HCT116 (cell line): ENCODE measurements around the gene MICAL1. TPM values are rescaled to one million over a fixed set of nuclear protein-coding genes. Genes with fewer than 3 reads are reported as not detected.

Experiments
- ATAC-seq: fragments of 200-7000 bp; cut with Tn5 transposase; 2 replicates; pipeline ENCODE4 v1.9.1; 2020; ENCODE audit warnings: mild to moderate bottlenecking, moderate library complexity
- BruUV-seq: library from RNA; stranded (reverse); fragments of 400-500 nt; replicated peaks from 2 replicates; lab custom pipeline; 2021; lab: Mats Ljungman, UMichigan
- CTCF ChIA-PET: fragments of 300-600 bp; sonication (Branson Sonifier 250); formaldehyde crosslinking; loops from one replicate; lab custom pipeline; 2021; ENCODE audit warnings: antibody characterized with exemption; lab: Charles Lee
- POLR2A ChIA-PET: fragments of 300-600, 350-600 bp; sonication (Branson Sonifier 250); formaldehyde crosslinking; loops from one replicate; lab custom pipeline; 2021; ENCODE audit warnings: antibody characterized with exemption; lab: Charles Lee
- RAD21 ChIA-PET, 2 experiments: fragments of 300-600 bp; sonication (Branson Sonifier 250); formaldehyde crosslinking; loops; one replicate each; lab custom pipeline; 2023; ENCODE audit warnings: low total read pairs in 2 of 2; ENCODE audit not compliant: uncharacterized antibody in 2 of 2, unreplicated experiment in 2 of 2, low non-redundant PET in 1 of 2; lab: Charles Lee
- DNase-seq: peaks from one replicate; pipeline ENCODE4 v3.0.0-alpha.2; 2010; ENCODE audit warnings: low read depth, low spot score
- H2AFZ ChIP-seq: fragments of 200-600 bp; shearing (Covaris generic), sonication (generic); 2 replicates; pipeline ENCODE4 v1.6.1; 2017; ENCODE audit warnings: low read depth, mixed run types, mixed read lengths, antibody characterized with exemption, low read length; ENCODE audit not compliant: poor library complexity, severe bottlenecking
- H3K27ac ChIP-seq: 2 replicates; pipeline ENCODE4 v1.5.1; 2012; ENCODE audit warnings: low read depth, low read length
- H3K27me3 ChIP-seq: fragments of 200-600 bp; sonication (generic); 2 replicates; pipeline ENCODE4 v1.6.1; 2016; ENCODE audit warnings: mixed run types, low read length, mixed read lengths; ENCODE audit not compliant: insufficient read depth
- H3K36me3 ChIP-seq, 2 experiments: fragments of 200-500 bp in 1 of 2; fragments of 200-600 bp in 1 of 2; sonication (Bioruptor generic) in 1 of 2; sonication (generic) in 1 of 2; 2 replicates each; pipeline versions ENCODE4 v1.5.1 to v1.6.1; 2014 to 2016; ENCODE audit warnings: low read length in 2 of 2, inconsistent platforms in 1 of 2, mixed read lengths in 1 of 2, mixed run types in 1 of 2; ENCODE audit not compliant: insufficient read depth in 2 of 2, control insufficient read depth in 1 of 2
- H3K4me1 ChIP-seq, 2 experiments: fragments of 200-600 bp in 1 of 2; sonication (generic) in 1 of 2; 2 replicates each; pipeline versions ENCODE4 v1.5.1 to v1.6.1; 2012 to 2017; ENCODE audit warnings: low read length in 2 of 2, inconsistent platforms in 1 of 2, mild to moderate bottlenecking in 1 of 2, mixed read lengths in 1 of 2, mixed run types in 1 of 2, moderate library complexity in 1 of 2; ENCODE audit not compliant: insufficient read depth in 2 of 2, control insufficient read depth in 1 of 2
- H3K4me2 ChIP-seq: fragments of 200-600 bp; sonication (generic); 2 replicates; pipeline ENCODE4 v1.6.1; 2017; ENCODE audit warnings: mixed run types, low read length, mixed read lengths
- H3K4me3 ChIP-seq, 2 experiments: fragments of 200-600 bp in 1 of 2; sonication (generic) in 1 of 2; replicated peaks in 1 of 2; 2 replicates each; pipeline ENCODE4 v1.5.1; 2011 to 2016; ENCODE audit warnings: low read length in 2 of 2, control low read depth in 1 of 2, low read depth in 1 of 2, mild to moderate bottlenecking in 1 of 2, mixed read lengths in 1 of 2, mixed run types in 1 of 2
- H3K79me2 ChIP-seq: fragments of 200-600 bp; sonication (generic); 2 replicates; pipeline ENCODE4 v1.6.1; 2017; ENCODE audit warnings: mild to moderate bottlenecking, mixed run types, low read length, moderate library complexity, mixed read lengths; ENCODE audit not compliant: insufficient read depth
- H3K9ac ChIP-seq: fragments of 200-600 bp; sonication (generic); 2 replicates; pipeline ENCODE4 v1.6.1; 2016; ENCODE audit warnings: low read length, mixed read lengths
- H3K9me2 ChIP-seq: fragments of 200-600 bp; sonication (generic), shearing (Covaris generic); 2 replicates; pipeline ENCODE4 v1.6.1; 2017; ENCODE audit warnings: mixed run types, mild to moderate bottlenecking, moderate library complexity; ENCODE audit not compliant: insufficient read depth
- H3K9me3 ChIP-seq, 2 experiments: fragments of 200-500 bp in 1 of 2; fragments of 200-600 bp in 1 of 2; sonication (Bioruptor generic) in 1 of 2; sonication (generic) in 1 of 2; 2 replicates each; pipeline ENCODE4 v1.6.1; 2014 to 2017; ENCODE audit warnings: low read length in 2 of 2, mixed read lengths in 2 of 2, inconsistent platforms in 1 of 2, low read depth in 1 of 2, mild to moderate bottlenecking in 1 of 2, mixed run types in 1 of 2, moderate library complexity in 1 of 2; ENCODE audit not compliant: control insufficient read depth in 1 of 2, insufficient read depth in 1 of 2
- H4K20me1 ChIP-seq: fragments of 200-600 bp; sonication (generic), shearing (Covaris generic); 2 replicates; pipeline ENCODE4 v1.6.1; 2017; ENCODE audit warnings: mixed run types, mild to moderate bottlenecking, moderate library complexity; ENCODE audit not compliant: insufficient read depth
- CBX3 ChIP-seq: IDR thresholded peaks from 2 replicates; pipeline ENCODE4 v1.6.1; 2012; ENCODE audit warnings: low read depth
- EGR1 ChIP-seq: IDR thresholded peaks from 2 replicates; pipeline ENCODE4 v1.6.1; 2012; ENCODE audit warnings: low read depth
- ELF1 ChIP-seq: IDR thresholded peaks from 2 replicates; pipeline ENCODE4 v1.6.1; 2012; ENCODE audit warnings: low read depth, borderline replicate concordance
- EZH2 ChIP-seq: fragments of 200-600 bp; sonication (generic); IDR thresholded peaks from 2 replicates; pipeline ENCODE4 v1.6.1; 2017; ENCODE audit warnings: antibody characterized with exemption, mixed run types
- JUND ChIP-seq: IDR thresholded peaks from 2 replicates; pipeline ENCODE4 v1.6.1; 2012
- RAD21 ChIP-seq: IDR thresholded peaks from 2 replicates; pipeline ENCODE4 v1.6.1; 2012; ENCODE audit warnings: low read depth, mild to moderate bottlenecking
- SIN3A ChIP-seq: IDR thresholded peaks from 2 replicates; pipeline ENCODE4 v1.6.1; 2012; ENCODE audit warnings: low read depth
- SP1 ChIP-seq: IDR thresholded peaks from 2 replicates; pipeline ENCODE4 v1.6.1; 2012; ENCODE audit warnings: low read depth
- YY1 ChIP-seq: IDR thresholded peaks from 2 replicates; pipeline ENCODE4 v1.6.1; 2011; ENCODE audit warnings: low read length, low read depth, moderate library complexity, mild to moderate bottlenecking; ENCODE audit not compliant: insufficient replicate concordance; ENCODE audit errors: extremely low read depth
- ZFX ChIP-seq: fragments of 450-650 bp; IDR thresholded peaks from 2 replicates; pipeline ENCODE4 v1.6.1; 2017
- ZNF274 ChIP-seq: fragments of 200-500 bp; sonication (Bioruptor generic); IDR thresholded peaks from 2 replicates; pipeline ENCODE4 v1.6.1; 2014; ENCODE audit warnings: mild to moderate bottlenecking, low read depth, low read length, inconsistent platforms
- intact Hi-C: fragments of 100-400 bp; cut with micrococcal nuclease; formaldehyde crosslinking; loops from 2 replicates; pipeline ENCODE4 v1.10.0; 2022
- total RNA-seq: library from RNA; stranded (reverse); gene quantifications from one replicate; pipeline ENCODE4 v1.2.1, GENCODE V29; 2021; ENCODE audit not compliant: unreplicated experiment
- TF ChIP-seq, protein P1 (sequence below), 3 experiments: fragments of 200-600 bp in 1 of 3; sonication (generic) in 1 of 3; IDR thresholded peaks in 2 of 3; conservative IDR thresholded peaks in 1 of 3; 2 replicates each; pipeline ENCODE4 v1.5.1; 2012 to 2017; ENCODE audit warnings: low read depth in 2 of 3, low read length in 2 of 3, antibody characterized with exemption in 1 of 3, borderline replicate concordance in 1 of 3, control low read depth in 1 of 3, mild to moderate bottlenecking in 1 of 3, mixed read lengths in 1 of 3, mixed run types in 1 of 3, moderate library complexity in 1 of 3; ENCODE audit not compliant: insufficient read depth in 1 of 3
- TF ChIP-seq, protein P2 (sequence below): IDR thresholded peaks from 2 replicates; pipeline ENCODE4 v1.6.1; 2012; ENCODE audit warnings: low read depth
- TF ChIP-seq, protein P3 (sequence below): IDR thresholded peaks from 2 replicates; pipeline ENCODE4 v1.6.1; 2011; ENCODE audit warnings: mild to moderate bottlenecking, low read length, moderate library complexity; ENCODE audit not compliant: insufficient replicate concordance; ENCODE audit errors: extremely low read depth
- TF ChIP-seq, protein P4 (sequence below): IDR thresholded peaks from 2 replicates; pipeline ENCODE4 v1.6.1; 2012
- TF ChIP-seq, protein P5 (sequence below): IDR thresholded peaks from 2 replicates; pipeline ENCODE4 v1.6.1; 2012

Gene MICAL1
- total RNA-seq, 1 experiment from 2014 or later = 23.9 TPM

DNA sequence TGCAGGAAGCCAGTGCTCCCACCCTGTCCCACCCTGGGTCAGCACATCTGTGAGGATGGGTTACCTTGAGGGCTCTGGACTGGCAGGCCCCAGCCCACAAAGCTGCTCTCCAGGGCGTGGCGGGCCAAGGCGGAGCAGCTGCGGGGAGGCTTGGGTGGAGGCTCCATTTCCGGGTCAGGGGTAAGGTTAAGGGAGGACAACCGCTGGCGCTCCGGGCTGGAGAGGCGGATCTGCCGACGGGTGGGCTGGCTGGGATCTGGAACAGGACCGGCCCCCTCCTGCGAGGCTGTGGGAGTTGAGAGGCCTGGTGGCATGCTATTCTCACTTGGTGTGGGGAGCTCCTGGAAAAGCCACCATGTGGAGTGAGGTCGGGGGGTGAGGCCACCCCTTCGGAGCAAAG is 9.5 kb downstream of the MICAL1 start:
- DNase-seq (no peak), ATAC-seq (no peak)
- H3K4me3 ChIP-seq = no peak overlapping the region
- peaks cover 0 to 6% of the 10 kb centered on the region in 2 experiments; a peak in 2 of 4 replicates for H3K36me3 ChIP-seq
- no peaks in the 10 kb centered on the region for H3K9me3 ChIP-seq
- H3K4me1 ChIP-seq = peaks cover 5 to 12% of the 10 kb centered on the region in 2 experiments; a peak in 3 of 4 replicates
- H3K79me2 ChIP-seq = peaks cover 14% of the 10 kb centered on the region
- H2AFZ ChIP-seq = no peak overlapping the region
- no peaks in the 10 kb centered on the region for H3K27me3 ChIP-seq
- TF ChIP-seq SP1 (no peak), JUND (no peak), CBX3 (no peak), ELF1 (no peak), RAD21 (no peak), SIN3A (no peak), ZNF274 (no peak), EGR1 (no peak), YY1 (no peak), EZH2 (no peak), ZFX (no peak)
- TF ChIP-seq, protein P1, sequence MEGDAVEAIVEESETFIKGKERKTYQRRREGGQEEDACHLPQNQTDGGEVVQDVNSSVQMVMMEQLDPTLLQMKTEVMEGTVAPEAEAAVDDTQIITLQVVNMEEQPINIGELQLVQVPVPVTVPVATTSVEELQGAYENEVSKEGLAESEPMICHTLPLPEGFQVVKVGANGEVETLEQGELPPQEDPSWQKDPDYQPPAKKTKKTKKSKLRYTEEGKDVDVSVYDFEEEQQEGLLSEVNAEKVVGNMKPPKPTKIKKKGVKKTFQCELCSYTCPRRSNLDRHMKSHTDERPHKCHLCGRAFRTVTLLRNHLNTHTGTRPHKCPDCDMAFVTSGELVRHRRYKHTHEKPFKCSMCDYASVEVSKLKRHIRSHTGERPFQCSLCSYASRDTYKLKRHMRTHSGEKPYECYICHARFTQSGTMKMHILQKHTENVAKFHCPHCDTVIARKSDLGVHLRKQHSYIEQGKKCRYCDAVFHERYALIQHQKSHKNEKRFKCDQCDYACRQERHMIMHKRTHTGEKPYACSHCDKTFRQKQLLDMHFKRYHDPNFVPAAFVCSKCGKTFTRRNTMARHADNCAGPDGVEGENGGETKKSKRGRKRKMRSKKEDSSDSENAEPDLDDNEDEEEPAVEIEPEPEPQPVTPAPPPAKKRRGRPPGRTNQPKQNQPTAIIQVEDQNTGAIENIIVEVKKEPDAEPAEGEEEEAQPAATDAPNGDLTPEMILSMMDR (IDR thresholded peaks at IDR 0.05 in 2 of 3, conservative IDR thresholded peaks at IDR 0.05 in 1 of 3; ENCODE audit: borderline replicate concordance in 1 of 3, insufficient read depth in 1 of 3, low read depth in 2 of 3, low read length in 2 of 3) = no peak
- TF ChIP-seq, protein P2, sequence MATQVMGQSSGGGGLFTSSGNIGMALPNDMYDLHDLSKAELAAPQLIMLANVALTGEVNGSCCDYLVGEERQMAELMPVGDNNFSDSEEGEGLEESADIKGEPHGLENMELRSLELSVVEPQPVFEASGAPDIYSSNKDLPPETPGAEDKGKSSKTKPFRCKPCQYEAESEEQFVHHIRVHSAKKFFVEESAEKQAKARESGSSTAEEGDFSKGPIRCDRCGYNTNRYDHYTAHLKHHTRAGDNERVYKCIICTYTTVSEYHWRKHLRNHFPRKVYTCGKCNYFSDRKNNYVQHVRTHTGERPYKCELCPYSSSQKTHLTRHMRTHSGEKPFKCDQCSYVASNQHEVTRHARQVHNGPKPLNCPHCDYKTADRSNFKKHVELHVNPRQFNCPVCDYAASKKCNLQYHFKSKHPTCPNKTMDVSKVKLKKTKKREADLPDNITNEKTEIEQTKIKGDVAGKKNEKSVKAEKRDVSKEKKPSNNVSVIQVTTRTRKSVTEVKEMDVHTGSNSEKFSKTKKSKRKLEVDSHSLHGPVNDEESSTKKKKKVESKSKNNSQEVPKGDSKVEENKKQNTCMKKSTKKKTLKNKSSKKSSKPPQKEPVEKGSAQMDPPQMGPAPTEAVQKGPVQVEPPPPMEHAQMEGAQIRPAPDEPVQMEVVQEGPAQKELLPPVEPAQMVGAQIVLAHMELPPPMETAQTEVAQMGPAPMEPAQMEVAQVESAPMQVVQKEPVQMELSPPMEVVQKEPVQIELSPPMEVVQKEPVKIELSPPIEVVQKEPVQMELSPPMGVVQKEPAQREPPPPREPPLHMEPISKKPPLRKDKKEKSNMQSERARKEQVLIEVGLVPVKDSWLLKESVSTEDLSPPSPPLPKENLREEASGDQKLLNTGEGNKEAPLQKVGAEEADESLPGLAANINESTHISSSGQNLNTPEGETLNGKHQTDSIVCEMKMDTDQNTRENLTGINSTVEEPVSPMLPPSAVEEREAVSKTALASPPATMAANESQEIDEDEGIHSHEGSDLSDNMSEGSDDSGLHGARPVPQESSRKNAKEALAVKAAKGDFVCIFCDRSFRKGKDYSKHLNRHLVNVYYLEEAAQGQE = no peak
- TF ChIP-seq, protein P3, sequence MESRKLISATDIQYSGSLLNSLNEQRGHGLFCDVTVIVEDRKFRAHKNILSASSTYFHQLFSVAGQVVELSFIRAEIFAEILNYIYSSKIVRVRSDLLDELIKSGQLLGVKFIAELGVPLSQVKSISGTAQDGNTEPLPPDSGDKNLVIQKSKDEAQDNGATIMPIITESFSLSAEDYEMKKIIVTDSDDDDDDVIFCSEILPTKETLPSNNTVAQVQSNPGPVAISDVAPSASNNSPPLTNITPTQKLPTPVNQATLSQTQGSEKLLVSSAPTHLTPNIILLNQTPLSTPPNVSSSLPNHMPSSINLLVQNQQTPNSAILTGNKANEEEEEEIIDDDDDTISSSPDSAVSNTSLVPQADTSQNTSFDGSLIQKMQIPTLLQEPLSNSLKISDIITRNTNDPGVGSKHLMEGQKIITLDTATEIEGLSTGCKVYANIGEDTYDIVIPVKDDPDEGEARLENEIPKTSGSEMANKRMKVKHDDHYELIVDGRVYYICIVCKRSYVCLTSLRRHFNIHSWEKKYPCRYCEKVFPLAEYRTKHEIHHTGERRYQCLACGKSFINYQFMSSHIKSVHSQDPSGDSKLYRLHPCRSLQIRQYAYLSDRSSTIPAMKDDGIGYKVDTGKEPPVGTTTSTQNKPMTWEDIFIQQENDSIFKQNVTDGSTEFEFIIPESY = no peak
- TF ChIP-seq, protein P4, sequence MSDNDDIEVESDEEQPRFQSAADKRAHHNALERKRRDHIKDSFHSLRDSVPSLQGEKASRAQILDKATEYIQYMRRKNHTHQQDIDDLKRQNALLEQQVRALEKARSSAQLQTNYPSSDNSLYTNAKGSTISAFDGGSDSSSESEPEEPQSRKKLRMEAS = no peak
- TF ChIP-seq, protein P5, sequence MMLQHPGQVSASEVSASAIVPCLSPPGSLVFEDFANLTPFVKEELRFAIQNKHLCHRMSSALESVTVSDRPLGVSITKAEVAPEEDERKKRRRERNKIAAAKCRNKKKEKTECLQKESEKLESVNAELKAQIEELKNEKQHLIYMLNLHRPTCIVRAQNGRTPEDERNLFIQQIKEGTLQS = no peak
- H3K9me2 ChIP-seq = no peaks in the 10 kb centered on the region
- ChIA-PET POLR2A (interaction anchor here (0.6 kb wide), 1 partner anchor 34 kb away, joined by 3 read pairs; no protein-coding TSS in a partner anchor), RAD21 (no interaction called here), CTCF (no interaction called here)
- no peak overlapping the region for H3K27ac ChIP-seq
- no peak overlapping the region for H3K4me2 ChIP-seq
- no peak overlapping the region for H3K9ac ChIP-seq
- no TSS peak for BruUV-seq
- no peaks in the 10 kb centered on the region for H4K20me1 ChIP-seq
- intact Hi-C loops = no loop called here
